HG02759 (cell line): ENCODE data around the gene CCT6B.
A peak's percentile ranks its signal among the peaks of the same experiment; 100 is the strongest.
"Not testable (repeated sequence)": the region's sequence is repeated elsewhere in the genome, so short reads cannot be mapped to it uniquely, and the experiment has no call there.

Source experiments
- ATAC-seq: cut with Tn5 transposase; IDR thresholded peaks from one replicate; pipeline ENCODE4 v1.9.1; 2021; ENCODE audit warnings: mild to moderate bottlenecking, moderate library complexity; ENCODE audit not compliant: unreplicated experiment

Gene CCT6B, protein sequence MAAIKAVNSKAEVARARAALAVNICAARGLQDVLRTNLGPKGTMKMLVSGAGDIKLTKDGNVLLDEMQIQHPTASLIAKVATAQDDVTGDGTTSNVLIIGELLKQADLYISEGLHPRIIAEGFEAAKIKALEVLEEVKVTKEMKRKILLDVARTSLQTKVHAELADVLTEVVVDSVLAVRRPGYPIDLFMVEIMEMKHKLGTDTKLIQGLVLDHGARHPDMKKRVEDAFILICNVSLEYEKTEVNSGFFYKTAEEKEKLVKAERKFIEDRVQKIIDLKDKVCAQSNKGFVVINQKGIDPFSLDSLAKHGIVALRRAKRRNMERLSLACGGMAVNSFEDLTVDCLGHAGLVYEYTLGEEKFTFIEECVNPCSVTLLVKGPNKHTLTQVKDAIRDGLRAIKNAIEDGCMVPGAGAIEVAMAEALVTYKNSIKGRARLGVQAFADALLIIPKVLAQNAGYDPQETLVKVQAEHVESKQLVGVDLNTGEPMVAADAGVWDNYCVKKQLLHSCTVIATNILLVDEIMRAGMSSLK

DNA sequence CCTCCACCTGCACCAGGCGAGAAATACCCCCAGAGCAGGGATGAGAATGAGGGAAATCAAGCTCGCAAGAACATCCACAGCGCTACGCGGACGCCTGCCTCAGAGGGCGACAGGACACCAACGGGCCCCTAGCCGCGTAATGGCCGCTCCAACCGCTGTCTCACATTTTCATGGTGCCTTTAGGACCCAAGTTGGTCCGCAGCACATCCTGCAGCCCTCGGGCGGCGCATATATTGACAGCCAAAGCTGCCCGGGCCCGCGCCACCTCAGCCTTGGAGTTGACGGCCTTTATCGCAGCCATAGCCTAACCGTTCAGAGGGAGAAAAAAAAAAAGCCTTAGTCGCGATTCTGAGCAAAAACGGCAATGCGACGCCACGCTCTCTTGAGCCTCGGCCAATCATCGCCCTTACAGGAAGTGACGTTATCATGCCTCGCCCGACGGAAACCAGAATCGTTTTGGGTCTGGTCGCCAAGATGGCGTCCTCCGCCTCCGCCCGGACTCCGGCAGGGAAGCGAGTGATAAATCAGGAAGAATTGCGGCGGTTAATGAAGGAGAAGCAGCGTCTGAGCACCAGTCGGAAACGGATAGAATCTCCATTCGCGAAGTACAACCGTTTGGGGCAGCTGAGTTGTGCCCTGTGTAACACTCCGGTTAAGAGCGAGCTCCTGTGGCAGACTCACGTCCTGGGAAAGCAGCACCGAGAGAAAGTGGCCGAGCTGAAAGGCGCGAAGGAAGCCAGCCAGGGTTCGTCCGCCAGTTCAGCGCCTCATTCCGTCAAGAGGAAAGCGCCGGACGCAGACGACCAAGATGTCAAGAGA is at the start of gene CCT6B, which contains the start of gene ZNF830:
Gene CCT6B, minus strand, starts transcription at position 368 of the 819 bp plus-strand sequence. Its CDS starts 67 bp downstream, at position 301.
Gene ZNF830, plus strand, starts transcription at position 448 of the 819 bp plus-strand sequence. Its CDS starts 27 bp downstream, at position 475.
- peak; percentile 96 for ATAC-seq

DNA sequence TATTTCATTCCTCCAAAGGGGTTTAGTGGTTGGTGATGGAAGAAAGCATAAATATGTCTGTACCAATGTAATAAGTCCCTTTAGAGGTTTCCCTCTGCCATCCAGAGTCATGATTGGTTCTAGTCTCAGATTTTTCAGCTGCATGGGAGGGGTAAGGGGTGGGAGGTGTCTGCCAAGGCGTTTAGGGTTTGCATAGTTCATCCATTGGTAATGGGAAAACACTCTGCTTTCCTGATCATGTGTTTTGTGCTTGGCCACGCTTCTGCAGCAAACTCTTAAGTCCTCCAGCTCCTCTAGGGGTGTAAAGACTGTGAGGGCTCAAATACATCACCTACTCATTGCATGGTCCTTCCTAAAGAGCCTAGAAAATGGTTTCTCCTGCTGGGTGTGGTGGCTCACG is 48.8 kb upstream of the CCT6B start:
- no peak for ATAC-seq

DNA sequence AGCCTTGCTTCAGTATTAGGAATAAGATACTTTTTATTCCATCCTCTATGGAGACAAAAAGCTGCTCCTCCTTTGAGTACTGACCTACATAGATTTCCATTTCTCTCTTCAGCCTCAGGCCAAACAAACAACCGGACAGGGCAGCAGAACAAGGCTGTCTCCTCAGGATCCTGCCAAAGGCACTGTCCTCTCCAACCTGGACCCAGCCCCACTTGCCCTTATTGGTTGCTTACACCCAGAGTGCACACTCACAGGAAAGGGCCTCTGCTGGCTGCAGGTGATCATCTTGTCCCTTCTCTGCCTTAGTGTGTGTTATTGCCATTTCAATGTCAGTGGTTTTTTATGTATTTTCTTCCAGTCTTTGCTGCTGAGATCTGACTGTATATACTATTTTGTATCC is 45.7 kb upstream of the CCT6B start:
- no peak for ATAC-seq

DNA sequence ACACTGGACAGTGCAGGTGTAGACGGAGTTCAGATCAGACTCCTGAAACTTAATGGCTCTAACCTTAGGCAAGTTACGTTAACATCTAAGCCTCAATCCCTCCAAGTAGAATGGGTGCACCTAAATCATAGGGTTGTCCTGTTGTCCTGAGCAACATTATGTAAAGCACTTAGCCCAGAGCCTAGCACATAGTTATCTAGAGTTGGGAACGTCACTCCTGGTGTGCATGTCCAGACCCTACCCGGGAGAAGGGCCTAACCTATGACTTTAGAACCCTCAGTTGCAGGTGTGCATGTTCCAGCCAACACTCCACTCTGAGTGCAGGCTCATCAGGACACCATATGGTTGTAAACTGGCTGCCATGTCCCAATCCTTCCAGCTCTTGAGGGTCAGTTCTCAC is 45.1 kb upstream of the CCT6B start:
- ATAC-seq = no peak

DNA sequence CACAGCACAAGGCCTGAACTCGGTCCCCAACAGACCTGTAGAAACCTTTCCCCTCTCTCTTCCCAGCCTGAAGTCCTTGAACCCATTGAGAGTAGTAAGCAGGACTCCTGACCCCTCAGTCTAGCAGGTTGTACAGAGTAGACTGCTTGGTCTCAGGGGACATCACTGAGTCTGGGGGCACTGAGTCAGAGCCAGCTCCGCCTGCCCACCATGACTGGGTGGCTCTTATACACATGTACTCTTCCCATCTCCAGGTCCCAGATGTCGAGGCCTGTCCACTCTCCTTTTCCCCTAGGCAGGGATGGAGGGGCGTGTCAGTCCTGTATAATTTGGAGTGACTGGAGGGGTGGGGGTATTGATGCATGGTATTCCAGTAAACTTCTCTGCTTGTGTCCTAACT is 42.5 kb upstream of the CCT6B start:
- ATAC-seq = no peak

DNA sequence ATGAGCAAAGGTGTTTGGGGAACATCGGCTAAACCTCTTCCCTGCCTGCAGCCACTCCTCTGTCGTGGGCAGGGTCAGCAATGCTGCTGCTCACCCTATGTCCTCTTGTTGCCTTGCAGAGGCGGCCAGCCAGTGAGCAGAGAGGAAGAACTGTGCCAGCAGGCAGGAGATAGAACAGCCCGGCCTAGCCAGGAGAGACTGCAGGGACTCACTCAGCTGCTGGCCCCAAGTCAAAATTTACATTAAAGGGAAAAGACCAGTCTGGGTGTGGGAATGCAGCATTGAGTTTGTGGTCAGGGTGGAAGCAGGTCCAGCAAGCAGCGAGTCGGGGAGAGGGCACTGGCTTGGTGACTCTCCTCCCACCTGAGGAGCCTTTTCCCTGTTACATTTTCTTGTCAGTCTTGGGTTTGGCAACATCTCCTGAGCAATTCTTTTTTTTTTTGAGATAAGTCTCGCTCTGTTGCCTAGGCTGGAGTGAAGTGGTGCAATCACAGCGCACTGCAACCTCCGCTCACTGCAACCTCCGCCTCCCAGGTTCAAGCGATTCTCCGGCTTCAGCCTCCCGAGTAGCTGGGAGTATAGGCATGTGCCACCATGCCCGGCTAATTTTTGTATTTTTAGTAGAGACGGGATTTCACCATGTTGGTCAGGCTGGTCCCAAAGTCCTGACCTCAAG is 41.8 kb upstream of the CCT6B start:
- no peak for ATAC-seq

DNA sequence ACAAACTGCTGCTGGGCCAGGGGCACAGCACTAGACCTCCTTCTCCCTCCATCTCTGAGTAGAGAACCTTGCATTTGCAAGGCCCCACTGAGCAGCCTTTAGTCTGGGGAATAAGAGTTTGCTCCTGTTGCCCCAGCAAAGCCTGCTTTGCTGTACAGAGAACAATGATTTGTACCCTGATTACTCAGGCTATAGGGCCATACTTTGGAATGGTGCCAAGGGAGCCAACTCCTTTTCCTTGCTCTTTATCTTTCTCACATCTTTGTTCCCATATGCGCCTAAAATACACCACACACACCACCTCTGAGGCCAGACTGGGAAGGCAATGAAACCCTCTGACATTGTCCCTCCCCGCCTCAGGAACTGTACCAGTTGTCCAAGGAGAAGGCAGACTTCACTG is 40.3 kb upstream of the CCT6B start:
- no peak for ATAC-seq

DNA sequence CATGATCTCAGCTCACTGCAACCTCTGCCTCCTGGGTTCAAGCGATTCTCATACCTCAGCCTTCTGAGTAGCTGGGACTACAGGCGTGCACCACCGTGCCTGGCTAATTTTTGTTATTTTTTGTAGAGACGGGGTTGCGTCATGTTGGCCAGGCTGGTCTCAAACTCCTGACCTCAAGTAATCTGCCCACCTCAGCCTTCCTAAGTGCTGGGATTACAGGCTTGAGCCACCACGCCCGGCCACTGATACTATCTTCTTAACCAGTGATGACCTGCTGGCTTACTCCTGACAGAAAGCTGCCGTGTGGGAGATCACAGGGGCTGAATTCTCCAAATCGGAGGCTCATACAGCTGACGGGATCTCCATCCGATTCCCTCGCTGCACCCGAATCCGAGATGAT is 39.7 kb upstream of the CCT6B start:
- ATAC-seq = not testable (repeated sequence)

DNA sequence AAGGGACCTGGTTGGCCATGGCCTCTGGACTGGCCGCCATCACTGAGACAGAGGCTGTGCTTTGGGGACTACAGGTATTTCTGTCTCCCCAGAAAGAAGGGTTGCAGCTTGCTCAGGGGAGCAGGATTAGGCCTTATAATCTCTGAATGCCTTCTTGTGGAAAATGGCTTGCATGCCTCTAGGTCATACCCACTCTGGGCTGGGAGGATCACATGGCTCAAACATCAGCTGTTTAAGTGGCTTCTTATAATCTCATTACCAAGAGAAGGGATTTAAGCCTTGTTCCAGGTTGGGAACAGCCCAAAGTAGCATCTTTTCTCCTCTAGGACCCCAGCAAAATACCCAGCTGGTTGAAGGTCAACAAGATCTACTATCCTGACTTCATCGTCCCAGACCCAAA is 38.2 kb upstream of the CCT6B start:
- no peak for ATAC-seq

DNA sequence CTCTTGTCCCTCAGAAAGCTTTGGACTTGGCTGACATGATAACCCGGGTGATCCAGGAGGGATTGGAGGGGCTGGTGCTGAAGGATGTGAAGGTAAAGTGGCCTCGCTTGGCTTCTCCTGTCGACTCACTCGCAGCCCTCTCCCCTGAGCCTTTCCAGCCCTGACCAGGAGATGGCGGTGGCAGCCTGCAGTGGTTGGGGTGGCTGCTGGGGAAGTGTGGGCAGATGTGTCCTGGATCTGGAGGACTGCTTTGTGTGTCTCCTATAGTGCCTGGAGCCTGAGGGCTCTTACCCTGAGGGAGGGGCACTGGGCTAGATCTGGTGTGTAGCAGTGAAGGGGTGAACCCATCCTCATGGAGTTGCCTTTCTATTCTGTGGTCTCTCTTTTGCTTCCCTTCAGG is 36.9 kb upstream of the CCT6B start:
- peak; percentile 67 for ATAC-seq

DNA sequence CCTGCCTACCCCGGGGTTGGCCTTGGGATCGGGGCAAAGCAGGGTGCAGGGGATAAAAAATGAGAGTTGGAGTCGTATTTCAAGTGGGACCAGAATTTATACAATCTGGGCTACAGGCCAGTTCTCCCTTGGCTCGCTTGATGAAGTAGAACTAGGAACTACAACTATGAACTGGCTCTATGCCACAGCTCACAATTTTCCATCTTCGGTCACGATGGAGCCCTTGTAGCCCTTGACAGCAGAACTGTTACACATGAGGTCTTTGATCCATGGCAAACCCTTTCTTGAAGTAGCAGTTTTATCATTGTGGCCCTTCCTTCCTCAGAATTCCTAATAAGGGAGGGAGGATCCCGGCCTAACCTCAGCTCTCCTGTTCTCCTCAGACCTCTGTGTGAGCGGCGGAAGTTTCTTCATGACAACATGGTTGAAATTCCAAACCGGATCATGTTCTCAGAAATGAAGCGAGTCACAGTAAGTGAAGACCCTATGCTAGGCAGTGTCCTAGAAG is 36.1 kb upstream of the CCT6B start:
- no peak for ATAC-seq

DNA sequence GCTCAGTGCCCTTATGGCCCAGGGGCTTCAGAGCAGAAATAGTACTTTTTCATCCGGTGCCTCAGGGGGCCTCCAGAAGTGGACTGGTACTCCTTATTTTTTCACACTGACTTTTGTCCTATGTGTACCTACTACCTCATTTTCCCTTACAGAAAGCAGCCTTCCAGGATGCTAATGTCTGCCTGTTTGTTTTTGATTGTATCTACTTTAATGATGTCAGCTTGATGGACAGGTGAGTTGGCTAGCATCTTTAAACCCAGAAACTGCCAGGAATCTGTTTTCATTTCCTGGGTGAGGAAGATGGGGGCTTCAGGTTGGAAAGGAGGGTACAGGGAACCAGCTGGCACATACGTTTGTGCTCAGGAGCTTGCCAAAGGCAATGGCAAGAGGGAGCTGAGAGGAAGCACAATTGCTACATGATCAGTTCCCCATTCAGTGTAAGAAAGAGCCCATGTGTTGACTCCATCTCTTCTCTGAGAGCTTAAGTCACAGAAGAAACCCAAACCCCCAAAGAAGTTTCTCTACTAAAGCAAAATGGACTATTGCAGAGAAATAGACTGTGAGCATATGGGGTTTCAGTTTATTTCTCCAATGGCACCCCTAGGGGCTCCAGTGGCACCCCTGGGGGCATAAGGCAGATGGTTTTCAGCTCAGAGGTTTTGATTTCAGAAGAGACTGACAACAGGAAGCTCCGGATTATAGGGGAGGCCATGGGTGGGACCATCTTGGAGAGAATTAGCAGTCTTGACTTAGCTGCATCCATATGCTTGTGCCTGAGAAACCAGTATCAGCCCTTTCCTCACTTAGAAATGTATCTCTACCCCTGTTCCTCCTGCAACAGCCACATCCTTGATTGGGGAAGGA is 35.4 kb upstream of the CCT6B start:
- ATAC-seq = no peak

DNA sequence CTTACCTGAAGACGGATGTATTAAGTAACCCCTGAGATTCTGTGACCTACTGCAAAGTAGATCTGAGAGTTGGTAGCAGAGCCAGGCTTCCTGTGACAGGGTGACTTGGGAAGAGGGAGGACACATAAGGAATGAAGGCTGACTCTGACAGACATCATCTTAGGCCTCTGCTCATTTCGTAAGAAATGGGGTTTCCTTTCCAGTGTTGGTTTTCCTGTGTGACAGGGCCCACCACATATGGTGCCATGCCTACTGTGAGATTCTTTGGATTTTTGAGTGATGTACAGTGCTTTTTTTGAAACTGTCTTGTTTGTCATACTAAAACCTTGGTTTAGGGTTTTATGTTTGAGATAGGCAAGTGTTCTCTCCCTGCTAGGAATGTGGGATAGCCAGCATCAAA is 31.8 kb upstream of the CCT6B start:
- no peak for ATAC-seq

DNA sequence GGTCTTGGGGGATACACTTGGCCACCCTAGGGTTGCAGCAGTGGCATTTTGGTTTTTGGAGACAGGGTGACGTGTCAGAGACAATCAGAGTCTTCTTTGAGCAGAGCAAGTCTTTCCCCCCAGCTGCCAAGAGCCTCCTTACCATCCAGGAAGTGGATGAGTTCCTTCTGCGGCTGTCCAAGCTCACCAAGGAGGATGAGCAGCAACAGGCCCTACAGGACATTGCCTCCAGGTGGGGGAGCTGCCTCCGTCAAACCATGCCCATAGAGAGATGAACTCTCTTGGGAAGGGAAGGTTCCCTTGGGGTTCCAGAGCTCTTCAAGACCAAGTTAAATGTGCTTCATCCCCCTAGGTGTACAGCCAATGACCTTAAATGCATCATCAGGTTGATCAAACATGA is 30.3 kb upstream of the CCT6B start:
- no peak for ATAC-seq

DNA sequence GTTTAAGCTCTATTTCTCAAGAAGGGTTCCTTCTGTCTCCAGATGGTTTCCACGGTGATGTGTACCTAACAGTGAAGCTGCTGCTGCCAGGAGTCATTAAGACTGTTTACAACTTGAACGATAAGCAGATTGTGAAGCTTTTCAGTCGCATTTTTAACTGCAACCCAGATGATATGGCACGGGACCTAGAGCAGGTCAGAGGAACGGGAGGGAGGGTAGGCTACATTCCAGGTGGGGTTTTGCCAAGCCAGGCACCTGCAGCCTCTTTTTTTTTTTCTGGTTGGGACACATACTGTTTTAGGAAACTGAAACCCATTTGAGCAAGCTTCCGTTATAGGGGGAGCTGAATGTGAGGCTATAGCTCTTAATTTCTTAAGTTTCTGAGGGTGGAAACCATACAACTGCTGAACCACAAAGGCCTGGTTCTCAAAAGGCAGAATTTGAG is 29.7 kb upstream of the CCT6B start:
- ATAC-seq = no peak

DNA sequence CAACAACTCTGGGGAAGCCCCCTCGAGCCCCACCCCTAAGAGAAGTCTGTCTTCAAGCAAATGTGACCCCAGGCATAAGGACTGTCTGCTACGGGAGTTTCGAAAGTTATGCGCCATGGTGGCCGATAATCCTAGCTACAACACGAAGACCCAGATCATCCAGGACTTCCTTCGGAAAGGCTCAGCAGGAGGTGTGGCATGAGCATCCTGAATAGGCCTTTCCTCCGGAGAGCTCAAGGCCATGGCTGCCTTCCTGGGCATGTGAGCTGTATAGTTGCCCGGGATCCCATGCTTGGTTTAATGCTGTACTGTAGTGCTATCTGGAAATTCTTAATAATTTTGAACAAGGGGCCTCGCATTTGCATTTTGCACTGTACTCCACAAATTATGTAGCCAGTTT is 28.2 kb upstream of the CCT6B start:
- ATAC-seq = no peak

DNA sequence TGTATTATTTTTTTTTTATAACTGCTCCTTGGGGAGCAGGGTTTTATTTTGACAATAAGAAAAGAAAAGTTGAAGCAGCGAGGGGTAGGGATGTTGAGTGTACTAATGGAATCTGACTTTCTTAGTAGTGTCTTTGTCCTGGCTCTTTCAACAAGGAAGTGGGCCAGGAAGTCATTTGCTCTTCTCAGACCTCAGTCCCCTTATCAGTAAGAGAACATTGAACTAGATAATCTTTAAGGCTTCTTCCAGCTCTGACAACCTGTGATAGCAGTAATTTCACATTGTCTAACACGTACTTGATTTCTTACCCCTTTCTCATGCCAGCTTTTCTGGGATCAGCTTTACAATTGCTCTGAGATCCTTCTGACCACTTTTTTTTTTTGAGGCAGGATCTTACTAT is 27.4 kb upstream of the CCT6B start:
- no peak for ATAC-seq

DNA sequence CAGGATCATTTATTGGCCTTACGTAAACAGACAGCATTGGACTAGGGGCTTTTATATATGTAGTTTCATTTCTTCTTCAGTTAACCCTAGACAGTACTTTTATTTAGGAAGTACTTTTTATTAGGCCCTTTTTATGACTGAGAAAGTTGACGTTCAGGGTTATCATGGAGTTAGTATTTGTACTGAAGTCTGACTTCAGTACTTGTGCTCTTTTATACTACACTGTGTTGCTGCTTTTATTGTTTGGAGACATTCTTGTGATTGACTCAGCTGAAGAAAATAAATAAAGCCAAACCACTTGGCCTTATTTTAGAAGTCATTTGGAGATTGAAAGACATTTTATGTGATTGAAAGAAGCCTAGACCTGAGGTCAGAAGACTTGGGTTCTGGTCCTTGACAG is 26.0 kb upstream of the CCT6B start:
- ATAC-seq = no peak

DNA sequence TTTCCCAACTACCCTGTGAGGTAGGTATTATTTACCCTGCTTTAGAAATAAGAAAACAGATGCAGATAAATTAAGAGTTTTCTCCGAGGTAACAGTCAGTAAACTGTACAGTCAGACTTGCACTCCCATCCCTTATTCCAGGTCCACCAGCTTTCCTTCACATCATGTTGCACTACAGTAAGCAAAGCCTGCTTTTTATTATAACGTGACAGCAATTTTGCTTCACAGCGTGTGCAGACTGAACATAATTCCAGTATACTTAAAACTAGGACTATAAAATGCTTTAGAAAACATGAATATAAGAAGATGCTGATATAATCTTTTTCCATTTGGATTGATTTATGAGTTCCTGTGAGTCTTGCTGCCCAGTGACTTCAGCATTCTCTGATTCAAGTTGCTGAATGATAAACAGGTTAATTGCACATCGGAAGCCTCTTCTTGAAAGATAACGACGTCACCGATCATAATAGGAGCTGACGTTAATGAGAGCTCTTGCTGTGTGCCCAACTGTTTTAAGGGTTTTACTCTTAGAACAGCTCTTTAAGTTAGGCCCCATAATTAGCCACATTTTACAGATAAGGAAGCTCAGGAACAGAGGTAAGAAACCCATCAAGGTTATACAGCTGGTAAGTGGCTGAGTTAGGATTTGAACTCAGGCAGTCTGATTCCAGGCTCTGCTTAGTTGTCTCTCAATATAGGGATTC is 20.4 kb upstream of the CCT6B start:
- no peak for ATAC-seq
